Stomach (tissue), 9 donors: ENCODE results near the gene HOXC4. TPM values are rescaled to one million over a fixed set of nuclear protein-coding genes. Genes with fewer than 3 reads are reported as not detected.

Experiments
- DNase-seq, 2 donors: peaks; one replicate each; pipeline versions ENCODE4 v3.0.0 to v3.0.0-alpha.2; 2013 to 2019
- H3K27ac ChIP-seq, 5 donors: fragments of 200-600 bp in 4 of 5; sonication (generic) in 4 of 5; one replicate each; pipeline ENCODE4 v1.5.1; 2013 to 2019; ENCODE audit warnings: mild to moderate bottlenecking in 1 of 5, moderate library complexity in 1 of 5
- H3K27me3 ChIP-seq, 3 donors: fragments of 200-600 bp; sonication (generic); one replicate each; pipeline ENCODE4 v1.5.1; 2017 to 2019; ENCODE audit warnings: mixed run types in 1 of 3
- H3K36me3 ChIP-seq, 4 donors: fragments of 200-600 bp; sonication (generic); 1 replicate in 3 of 4; 2 replicates in 1 of 4; pipeline ENCODE4 v1.5.1; 2016 to 2019
- H3K4me1 ChIP-seq, 4 donors: fragments of 200-600 bp; sonication (generic); one replicate each; pipeline ENCODE4 v1.5.1; 2016 to 2019
- H3K4me3 ChIP-seq, 4 donors: fragments of 200-600 bp; sonication (generic) in 3 of 4; one replicate each; pipeline ENCODE4 v1.5.1; 2016 to 2019; ENCODE audit warnings: mild to moderate bottlenecking in 1 of 4
- H3K9me3 ChIP-seq, 4 donors: fragments of 200-600 bp; sonication (generic); one replicate each; pipeline ENCODE4 v1.5.1; 2016 to 2019
- CTCF ChIP-seq, 7 experiments: fragments of 450-650 bp in 4 of 7; fragments of 200-600 bp in 3 of 7; sonication (generic) in 3 of 7; IDR thresholded peaks; one replicate each; pipeline ENCODE4 v1.5.1; 2016 to 2019; ENCODE audit warnings: antibody characterized with exemption in 7 of 7, control low read depth in 2 of 7, mild to moderate bottlenecking in 1 of 7
- EP300 ChIP-seq: sonication (generic); formaldehyde crosslinking; IDR thresholded peaks from one replicate; pipeline ENCODE4 v1.6.1; 2017; ENCODE audit warnings: antibody characterized with exemption
- POLR2A ChIP-seq, 4 donors: fragments of 450-650 bp; IDR thresholded peaks; one replicate each; pipeline ENCODE4 v1.6.1; 2016; ENCODE audit warnings: antibody characterized with exemption in 4 of 4, control low read depth in 2 of 4, mild to moderate bottlenecking in 1 of 4, moderate library complexity in 1 of 4
- POLR2AphosphoS5 ChIP-seq, 3 donors: sonication (generic); formaldehyde crosslinking; IDR thresholded peaks; one replicate each; pipeline ENCODE4 v1.6.1; 2016; ENCODE audit warnings: antibody characterized with exemption in 3 of 3
- WGBS, 5 donors: extraction: QIAGEN DNeasy Blood & Tissue Kit in 3 of 5; methylation state at CpG; one replicate each; pipeline versions ENCODE4 v1.1.5 to v1.1.7; 2013 to 2018; 5-methylcytosine and 5-hydroxymethylcytosine counted together
- intact Hi-C: fragments of 100-400 bp; cut with DNase I; formaldehyde crosslinking; loops from one replicate; pipeline ENCODE4 v1.15.1; 2023; ENCODE audit warnings: low total_unique reads
- polyA plus RNA-seq, 3 donors: library from polyadenylated mRNA; stranded (reverse); fragments of 200-250 nt; gene quantifications; one replicate each; pipeline ENCODE4 v1.2.3, GENCODE V29; 2013
- total RNA-seq, 5 donors: library from RNA; depleted of rRNA; stranded (reverse); fragments of >200 nt; gene quantifications; one replicate each; pipeline versions ENCODE4 v1.1.0 to v1.2.3, GENCODE V29; 2014 to 2016
- donor health status: healthy with polysubstance abuse.
- donor health status: Bipolar disorder and iron deficiency.
- donor health status: healthy.

The HOXC4 gene
- total and polyA plus RNA-seq, 8 donors = 0.92 to 3.7 (median 2.6) TPM; not detected in 3

GRCh38 chr12:54047964-54048303 is 5.7 kb upstream of the HOXC4 start:
- peaks cover 0 to 95% (median 29%) of the 10 kb centered on the region in 3 donors for H3K27me3 ChIP-seq
- TF ChIP-seq EP300 = no peak
- no peak for TF ChIP-seq POLR2A (IDR thresholded peaks at IDR 0.05)
- no peak for TF ChIP-seq CTCF (IDR thresholded peaks at IDR 0.05)
- no peak for TF ChIP-seq POLR2AphosphoS5 (IDR thresholded peaks at IDR 0.05)
- H3K27ac ChIP-seq = no peak overlapping the region
- no peak overlapping the region for H3K4me3 ChIP-seq
- WGBS, 5 donors = 57 to 91% (median 82%) methylated on average over 8 of the region's 8 CpGs
- intact Hi-C loops = no loop called here
- no peak for DNase-seq
- no peaks in the 10 kb centered on the region for H3K36me3 ChIP-seq
- H3K9me3 ChIP-seq = no peaks in the 10 kb centered on the region
- H3K4me1 ChIP-seq = peaks cover 7 to 36% (median 16%) of the 10 kb centered on the region in 4 donors

GRCh38 chr12:54048406-54049093 is 5.1 kb upstream of the HOXC4 start:
- intact Hi-C loops = no loop called here

GRCh38 chr12:54049108-54049507 is 4.5 kb upstream of the HOXC4 start:
- no peak for DNase-seq
- H3K9me3 ChIP-seq = no peaks in the 10 kb centered on the region
- H3K27me3 ChIP-seq = peaks cover 0 to 99% (median 29%) of the 10 kb centered on the region in 3 donors
- no peaks in the 10 kb centered on the region for H3K36me3 ChIP-seq
- peaks cover 10 to 45% (median 23%) of the 10 kb centered on the region in 4 donors for H3K4me1 ChIP-seq
- H3K27ac ChIP-seq = no peak overlapping the region
- intact Hi-C loops = no loop called here
- no peak overlapping the region for H3K4me3 ChIP-seq
- TF ChIP-seq POLR2AphosphoS5 (IDR thresholded peaks at IDR 0.05) (no peak), CTCF (IDR thresholded peaks at IDR 0.05) (no peak), POLR2A (IDR thresholded peaks at IDR 0.05) (no peak), EP300 (no peak)
- 72 to 88% (median 86%) methylated on average over 6 of the region's 6 CpGs for WGBS, 5 donors

More at GRCh38 chr12:54048406-54049093, 5.1 kb upstream of the HOXC4 start:
- peaks cover 0 to 95% (median 29%) of the 10 kb centered on the region in 3 donors for H3K27me3 ChIP-seq
- peaks cover 10 to 42% (median 21%) of the 10 kb centered on the region in 4 donors for H3K4me1 ChIP-seq
- no peaks in the 10 kb centered on the region for H3K36me3 ChIP-seq
- TF ChIP-seq CTCF (IDR thresholded peaks at IDR 0.05) (no peak), POLR2AphosphoS5 (IDR thresholded peaks at IDR 0.05) (no peak), EP300 (no peak), POLR2A (IDR thresholded peaks at IDR 0.05) (no peak)
- WGBS, 5 donors = 74 to 94% (median 80%) methylated on average over 3 of the region's 3 CpGs
- no peak for DNase-seq
- no peak overlapping the region for H3K27ac ChIP-seq
- H3K9me3 ChIP-seq = no peaks in the 10 kb centered on the region
- no peak overlapping the region for H3K4me3 ChIP-seq

GRCh38 chr12:54050482-54050810 is 3.2 kb upstream of the HOXC4 start:
- no peaks in the 10 kb centered on the region for H3K36me3 ChIP-seq
- peak overlapping the region in 1 of 5 donors; percentile 11 for H3K27ac ChIP-seq
- no peak for DNase-seq
- H3K9me3 ChIP-seq = no peaks in the 10 kb centered on the region
- H3K27me3 ChIP-seq = peaks cover 0 to 96% (median 29%) of the 10 kb centered on the region in 3 donors
- WGBS, 5 donors = 53 to 82% (median 67%) methylated on average over 2 of the region's 2 CpGs
- peaks cover 13 to 58% (median 35%) of the 10 kb centered on the region in 4 donors for H3K4me1 ChIP-seq
- TF ChIP-seq POLR2AphosphoS5 (IDR thresholded peaks at IDR 0.05) (no peak), CTCF (IDR thresholded peaks at IDR 0.05) (no peak), EP300 (no peak), POLR2A (IDR thresholded peaks at IDR 0.05) (no peak)
- no peak overlapping the region for H3K4me3 ChIP-seq
- intact Hi-C loops = no loop called here
